Measurements from ENCODE around the gene PRCC.

Gene PRCC

GRCh38 chr1:156816561-156817328 is 49.4 kb downstream of the PRCC start, which contains the start of gene SH2D2A:
Gene SH2D2A (minus strand): TSS chr1:156816848. CDS start chr1:156816708, 140 bp downstream.
- no peak for DNase-seq

GRCh38 chr1:156821801-156822200 is 54.5 kb downstream of the PRCC start:
- DNase-seq: no peak

DNA sequence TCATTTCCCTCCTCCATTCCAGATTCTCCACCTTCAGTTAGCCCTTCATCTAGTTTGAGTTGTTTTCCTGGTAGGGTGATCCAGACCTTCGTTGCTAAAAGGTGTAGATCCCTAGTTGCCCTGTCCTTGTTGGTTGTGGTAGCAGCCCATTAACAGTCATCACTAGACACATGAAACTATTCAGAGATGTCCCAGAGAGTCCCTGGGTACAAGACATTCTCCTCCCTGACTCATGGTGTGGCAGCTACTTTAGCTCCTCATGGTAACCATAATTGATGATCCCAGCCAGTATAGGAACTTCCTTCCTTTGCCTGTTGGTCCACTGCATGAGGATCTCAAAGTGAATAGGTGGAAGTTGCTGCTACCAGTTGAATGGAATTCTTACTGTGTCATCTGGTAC is 55.3 kb downstream of the PRCC start:
- DNase-seq: no peak

DNA sequence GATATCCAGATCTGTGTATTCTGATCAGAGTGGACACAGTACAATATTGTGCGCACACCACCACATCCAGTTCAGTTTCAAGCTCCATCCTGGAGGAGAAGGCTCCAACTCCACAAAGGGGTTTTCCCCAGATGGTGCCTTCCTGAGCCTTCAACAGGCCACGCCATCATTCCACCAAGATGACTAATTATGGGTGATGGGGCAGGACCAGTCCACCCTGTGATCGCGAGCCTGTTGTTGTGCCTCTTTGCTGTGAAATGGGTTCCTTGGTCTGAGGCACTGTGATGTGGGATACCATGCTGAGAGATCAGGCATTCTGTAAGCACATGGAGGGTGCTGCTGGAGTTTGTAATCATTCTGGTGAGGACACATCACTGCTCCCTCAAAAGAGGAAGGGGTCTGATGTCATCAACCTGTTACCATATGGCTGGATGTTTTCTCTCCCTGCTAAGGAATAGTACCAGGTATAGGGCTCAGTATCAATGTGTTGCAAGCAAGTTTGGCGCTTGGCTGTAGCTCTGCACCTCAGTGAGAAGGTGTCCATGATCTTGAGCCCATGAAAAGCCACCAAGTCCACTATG is 56.0 kb downstream of the PRCC start:
- DNase-seq: no peak

- DNase-seq: no peak
These were observed 59.3 kb downstream of the PRCC start for GRCh38 chr1:156826630-156827029.

DNA sequence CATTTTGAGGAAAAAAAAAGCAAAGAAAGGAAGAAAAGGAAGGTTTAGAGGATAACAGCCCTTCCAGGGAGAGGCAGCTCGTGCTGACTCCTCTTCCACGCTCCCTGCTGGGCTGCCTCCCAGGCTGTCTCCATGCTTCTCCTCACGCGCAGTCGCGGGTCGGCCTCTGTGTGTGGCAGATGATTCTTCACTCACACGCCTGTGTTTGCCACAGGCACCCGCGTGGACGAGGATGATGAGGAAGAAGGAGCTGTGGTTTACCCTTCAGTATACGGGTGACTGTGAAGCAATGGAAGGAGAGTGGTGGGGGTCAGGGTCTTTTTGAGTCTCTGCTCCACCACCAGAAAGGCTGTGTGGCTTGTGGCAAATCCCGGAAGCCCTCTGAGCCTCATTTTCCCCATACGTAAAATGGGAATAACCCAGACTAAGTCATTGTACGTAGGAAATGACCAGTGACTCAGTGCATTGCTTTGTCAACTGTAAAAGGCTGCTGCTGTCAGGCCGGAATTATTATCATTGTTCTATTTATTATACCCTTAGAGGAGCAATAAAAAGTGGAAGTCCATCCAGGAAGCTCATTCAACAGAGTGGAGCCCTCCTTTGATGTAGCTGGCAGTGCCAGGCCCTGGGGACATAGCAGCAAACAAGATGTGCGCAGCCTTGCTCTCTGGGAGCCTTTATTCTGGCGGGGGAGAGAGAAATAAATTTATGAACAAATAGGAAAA is 61.2 kb downstream of the PRCC start:
- no peak for DNase-seq

DNA sequence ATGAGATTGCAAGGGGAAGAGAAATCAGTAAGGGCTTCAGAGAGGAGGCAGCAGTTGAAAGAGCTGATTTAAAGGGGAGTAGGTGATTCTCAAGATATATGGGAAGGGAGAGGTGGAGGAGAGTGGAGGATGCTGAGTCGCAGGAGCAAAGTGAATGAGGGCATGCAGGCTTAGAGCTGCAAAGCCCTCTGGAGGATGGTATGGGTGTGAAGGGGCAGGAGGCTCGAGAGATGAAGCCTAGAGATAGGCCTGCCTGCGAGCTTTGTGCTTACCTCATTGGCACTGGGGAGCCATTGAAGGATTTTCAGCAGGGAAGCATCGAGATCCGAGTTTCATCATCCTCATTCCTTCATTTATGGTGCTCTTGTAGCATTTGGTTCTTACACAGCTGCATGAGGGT is 65.1 kb downstream of the PRCC start:
- no peak for DNase-seq

DNA sequence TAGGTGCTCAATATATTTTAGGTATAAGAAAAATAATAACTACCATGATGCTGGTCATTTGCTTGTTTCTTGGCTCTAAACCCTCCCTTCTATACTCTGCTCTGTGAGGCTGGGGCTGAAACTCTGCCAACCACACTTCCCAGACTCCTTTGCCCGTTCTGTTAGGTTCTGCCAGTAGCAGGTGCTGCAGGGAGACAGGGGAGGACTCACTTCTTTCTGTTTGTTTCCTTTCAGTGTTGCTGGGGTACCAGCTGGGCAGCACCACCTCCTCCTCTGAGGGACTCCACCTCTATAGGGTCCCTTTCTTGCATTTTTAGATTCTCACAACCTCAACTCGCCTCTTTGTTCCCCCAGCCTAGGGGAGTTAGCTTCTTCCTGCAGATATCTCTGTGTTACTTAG is 66.3 kb downstream of the PRCC start:
- DNase-seq: no peak

- no peak for DNase-seq
These were observed 67.0 kb downstream of the PRCC start for GRCh38 chr1:156834322-156834721.

GRCh38 chr1:156836041-156836654 is 68.8 kb downstream of the PRCC start:
- DNase-seq: no peak

DNA sequence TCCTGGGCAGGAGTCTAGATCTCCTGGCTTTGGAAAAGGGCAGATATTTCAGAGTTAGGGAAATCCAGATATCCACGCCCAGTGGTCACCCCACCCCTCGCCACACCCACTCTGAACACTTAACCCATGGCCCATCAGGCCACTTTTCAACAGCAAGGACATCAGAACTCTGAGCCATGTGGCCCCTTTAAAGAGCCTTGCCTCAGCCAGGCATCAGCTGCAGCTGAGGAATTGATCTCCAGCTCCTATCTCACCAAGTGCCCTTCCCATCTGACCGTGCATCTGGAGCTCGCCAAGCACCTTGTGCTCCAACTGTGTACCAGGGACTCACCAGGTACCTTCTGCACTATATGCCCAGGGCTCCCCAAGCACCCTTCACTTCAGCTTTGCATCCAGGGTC is 69.6 kb downstream of the PRCC start:
- no peak for DNase-seq

- DNase-seq: no peak
These were observed 71.6 kb downstream of the PRCC start for GRCh38 chr1:156838972-156839371.

GRCh38 chr1:156839426-156840109 is 72.2 kb downstream of the PRCC start:
- no peak for DNase-seq

- no peak for DNase-seq
These were observed 73.0 kb downstream of the PRCC start for GRCh38 chr1:156840186-156840897.

DNA sequence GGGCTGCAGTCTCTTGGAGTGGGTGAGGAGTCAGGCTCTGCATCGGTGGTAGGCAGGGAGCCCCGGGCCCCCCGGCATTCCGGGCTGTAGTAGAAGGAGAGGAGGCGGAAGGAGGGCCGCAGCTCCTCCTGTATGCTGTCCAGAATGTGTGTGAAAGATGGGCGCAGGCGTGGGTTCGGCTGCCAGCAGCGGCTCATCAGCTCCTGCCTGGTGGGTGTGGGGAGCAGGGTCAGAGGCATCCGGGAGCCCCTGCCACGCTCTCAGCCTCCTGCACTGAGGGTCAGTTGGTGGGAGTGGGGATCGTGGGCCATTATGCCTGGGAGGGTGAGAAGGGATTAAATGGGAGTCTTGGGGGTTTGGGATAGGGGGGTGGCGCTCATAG is 73.6 kb downstream of the PRCC start:
- no peak for DNase-seq

DNA sequence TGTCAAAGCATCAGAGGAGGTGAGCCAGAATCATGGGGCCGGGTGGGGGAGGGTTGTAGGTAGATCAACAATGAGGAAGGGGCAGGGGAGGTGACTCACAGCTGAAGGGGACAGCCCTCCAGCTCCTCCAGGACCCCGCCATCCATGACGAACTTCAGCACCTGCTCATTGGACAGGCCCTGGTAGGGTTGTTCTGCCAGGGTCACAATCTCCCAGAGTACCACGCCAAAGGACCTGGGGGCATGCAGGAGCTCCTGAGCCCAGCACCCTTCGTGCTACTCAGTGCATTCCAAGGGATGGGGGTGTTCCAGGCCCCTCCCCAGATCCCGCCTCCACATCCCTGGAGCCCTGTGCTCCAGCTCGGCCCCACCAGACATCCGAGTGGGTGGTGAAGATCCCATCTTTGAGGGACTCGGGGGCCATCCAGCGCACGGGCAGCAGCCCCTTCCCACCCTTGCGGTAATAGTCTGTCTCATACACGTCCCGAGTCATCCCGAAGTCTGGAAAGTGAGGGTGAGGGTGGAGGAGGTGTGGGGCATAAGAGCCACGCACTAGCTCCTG is 74.0 kb downstream of the PRCC start:
- DNase-seq: no peak

GRCh38 chr1:156842618-156843300 is 75.4 kb downstream of the PRCC start:
- DNase-seq: no peak

DNA sequence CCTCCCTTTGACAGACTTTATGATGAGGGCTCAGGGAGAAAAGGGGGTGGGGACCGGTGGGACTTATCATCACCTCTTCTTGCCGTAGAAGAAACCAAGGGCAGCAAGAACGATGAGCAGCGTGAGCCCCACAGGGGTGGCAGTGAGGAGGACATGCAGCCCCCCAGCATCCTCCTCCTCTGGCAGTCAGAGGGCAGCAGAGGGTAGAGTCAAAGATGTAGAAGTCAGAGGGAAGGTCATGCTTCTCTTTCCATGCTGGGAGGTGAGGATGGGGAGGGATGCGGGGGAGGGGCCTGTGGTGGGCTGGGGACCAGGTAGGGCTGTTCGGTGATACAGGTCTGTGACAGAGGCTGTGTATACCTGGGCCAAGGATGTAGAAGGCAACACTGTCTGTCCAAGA is 76.8 kb downstream of the PRCC start:
- DNase-seq: no peak

DNA sequence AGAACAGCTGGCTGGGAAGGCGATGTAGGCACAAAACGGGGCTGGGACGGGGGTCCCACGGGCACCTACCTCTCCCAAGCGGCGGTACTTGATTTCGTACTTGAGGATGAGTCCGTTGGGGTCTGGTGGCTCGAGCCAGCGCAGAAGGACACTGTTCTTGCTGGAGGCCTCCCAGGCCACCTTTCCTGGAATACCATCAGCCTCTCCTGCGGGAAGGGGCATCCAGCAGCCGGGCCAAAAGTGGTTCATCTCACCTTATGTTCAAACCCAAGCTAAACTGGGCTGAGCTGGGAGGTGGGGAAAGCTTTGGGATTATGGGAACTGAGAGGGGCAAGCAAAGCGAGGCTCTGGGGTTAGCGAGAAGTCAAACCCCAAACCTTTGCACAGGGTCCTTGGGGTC is 77.3 kb downstream of the PRCC start:
- DNase-seq: no peak

- no peak for DNase-seq
These were observed 78.0 kb downstream of the PRCC start for GRCh38 chr1:156845055-156845952.
